Activated naive CD4-positive, alpha-beta T cell treated with anti-CD3 and anti-CD28 coated beads, Interleukin-2, amount 10 ng/mL, durations not matched to agents 7 days and 5 days (primary cell): ENCODE data around the gene CAPZB.
"Not testable (repeated sequence)": the region's sequence is repeated elsewhere in the genome, so short reads cannot be mapped to it uniquely, and the experiment has no call there.

ENCODE experiments used
- CTCF ChIA-PET: fragments of 350-600 bp; sonication (Branson Sonifier 250); formaldehyde crosslinking; loops from one replicate; lab custom pipeline; 2021; ENCODE audit warnings: antibody characterized with exemption; lab: Charles Lee
- DNase-seq: peaks from one replicate; pipeline ENCODE4 v3.0.0-alpha.2; 2020
- H3K27ac Mint-ChIP-seq: one replicate; pipeline ENCODE4 v1.8.0; 2021; ENCODE audit warnings: mild to moderate bottlenecking, moderate library complexity, mixed read lengths
- H3K27me3 Mint-ChIP-seq: one replicate; pipeline ENCODE4 v1.8.0; 2021; ENCODE audit warnings: mild to moderate bottlenecking, mixed read lengths
- H3K36me3 Mint-ChIP-seq: one replicate; pipeline ENCODE4 v1.8.0; 2021; ENCODE audit warnings: mixed read lengths
- H3K4me1 Mint-ChIP-seq: one replicate; pipeline ENCODE4 v1.8.0; 2021; ENCODE audit warnings: mixed read lengths
- H3K4me3 Mint-ChIP-seq: one replicate; pipeline ENCODE4 v1.8.0; 2021; ENCODE audit warnings: mild to moderate bottlenecking, moderate library complexity, mixed read lengths
- H3K9me3 Mint-ChIP-seq: one replicate; pipeline ENCODE4 v1.8.0; 2021; ENCODE audit warnings: mixed read lengths

The CAPZB gene

GRCh38 chr1:19304081-19304480 is 181.3 kb downstream of the CAPZB start:
- H3K27me3 Mint-ChIP-seq, DNase-seq, H3K4me1 Mint-ChIP-seq, H3K27ac Mint-ChIP-seq, H3K4me3 Mint-ChIP-seq, CTCF ChIA-PET, H3K9me3 Mint-ChIP-seq: not testable (repeated sequence)
- peaks cover 36% of the 10 kb centered on the region for H3K36me3 Mint-ChIP-seq

- Mint-ChIP-seq H3K9me3 (peaks cover 15% of the 10 kb centered on the region), H3K4me1 (no peaks in the 10 kb centered on the region), H3K27me3 (no peaks in the 10 kb centered on the region), H3K27ac (no peak overlapping the region), H3K36me3 (peaks cover 27% of the 10 kb centered on the region), H3K4me3 (no peak overlapping the region)
- CTCF ChIA-PET, result no interaction called here
- no peak for DNase-seq
These were observed 185.1 kb downstream of the CAPZB start for GRCh38 chr1:19300211-19300610.

GRCh38 chr1:19294638-19295037 is 190.7 kb downstream of the CAPZB start:
- CTCF ChIA-PET, result no interaction called here
- no peaks in the 10 kb centered on the region for H3K4me1 Mint-ChIP-seq
- no peak overlapping the region for H3K4me3 Mint-ChIP-seq
- DNase-seq, result no peak
- H3K27ac Mint-ChIP-seq, result no peak overlapping the region
- H3K9me3 Mint-ChIP-seq, result peaks cover 33% of the 10 kb centered on the region
- H3K27me3 Mint-ChIP-seq, result peaks cover 3% of the 10 kb centered on the region
- H3K36me3 Mint-ChIP-seq, result peaks cover 13% of the 10 kb centered on the region

- H3K27ac Mint-ChIP-seq, result no peak overlapping the region
- CTCF ChIA-PET, result no interaction called here
- no peak for DNase-seq
- H3K4me3 Mint-ChIP-seq, result peak overlapping the region; percentile 51
- H3K4me1 Mint-ChIP-seq, result peaks cover 10% of the 10 kb centered on the region
- peaks cover 8% of the 10 kb centered on the region for H3K9me3 Mint-ChIP-seq
- H3K36me3 Mint-ChIP-seq, result peaks cover 3% of the 10 kb centered on the region
- peaks cover 31% of the 10 kb centered on the region for H3K27me3 Mint-ChIP-seq
These were observed 196.1 kb downstream of the CAPZB start for GRCh38 chr1:19289244-19289643.
